Measurements from ENCODE around the gene PKN1.

- no peak for TF ChIP-seq CTCF (conservative IDR thresholded peaks at IDR 0.05)
- TF ChIP-seq EZH2 (IDR thresholded peaks at IDR 0.05; ENCODE audit: low read depth): no peak
These were observed 81.2 kb downstream of the PKN1 start for GRCh38 chr19:14514215-14514863.

Measured in PC-9 (cell line).